ENCODE results near the gene SLC39A11.

Gene SLC39A11

GRCh38 chr17:72863526-72864211 is 228.8 kb downstream of the SLC39A11 start:
- Histone ChIP-seq H3K27ac (no peak overlapping the region), H3K79me2 (ENCODE audit: insufficient read depth, low read depth) (no peaks in the 10 kb centered on the region), H3K36me3 (ENCODE audit: insufficient read depth) (no peaks in the 10 kb centered on the region), H3K4me3 (IDR thresholded peaks at IDR 0.05; ENCODE audit: insufficient read depth, low read depth, low read length) (no peak overlapping the region), H3K27me3 (ENCODE audit: insufficient read depth, low read depth) (no peaks in the 10 kb centered on the region), H3K9ac (no peak overlapping the region), H3K4me2 (no peak overlapping the region), H4K20me1 (ENCODE audit: insufficient read depth) (no peaks in the 10 kb centered on the region), H2AFZ (ENCODE audit: low read depth) (no peak overlapping the region), H3K4me1 (ENCODE audit: low read depth, poor library complexity, severe bottlenecking) (peaks cover 6% of the 10 kb centered on the region)
- TF ChIP-seq CTCF (conservative IDR thresholded peaks at IDR 0.05; ENCODE audit: low read depth, low read length): no peak

GRCh38 chr17:72862276-72862999 is 230.1 kb downstream of the SLC39A11 start:
- H3K4me3 ChIP-seq (IDR thresholded peaks at IDR 0.05; ENCODE audit: insufficient read depth, low read depth, low read length): no peak overlapping the region
- H3K4me2 ChIP-seq: no peak overlapping the region
- no peaks in the 10 kb centered on the region for H3K79me2 ChIP-seq (ENCODE audit: insufficient read depth, low read depth)
- no peak overlapping the region for H3K9ac ChIP-seq
- H3K27ac ChIP-seq: no peak overlapping the region
- H3K4me1 ChIP-seq (ENCODE audit: low read depth, poor library complexity, severe bottlenecking): peaks cover 6% of the 10 kb centered on the region
- no peaks in the 10 kb centered on the region for H3K27me3 ChIP-seq (ENCODE audit: insufficient read depth, low read depth)
- H4K20me1 ChIP-seq (ENCODE audit: insufficient read depth): no peaks in the 10 kb centered on the region
- no peak overlapping the region for H2AFZ ChIP-seq (ENCODE audit: low read depth)
- TF ChIP-seq CTCF (conservative IDR thresholded peaks at IDR 0.05; ENCODE audit: low read depth, low read length): no peak
- no peaks in the 10 kb centered on the region for H3K36me3 ChIP-seq (ENCODE audit: insufficient read depth)

- no peak overlapping the region for H3K27ac ChIP-seq
- H3K36me3 ChIP-seq (ENCODE audit: insufficient read depth): no peaks in the 10 kb centered on the region
- no peaks in the 10 kb centered on the region for H3K79me2 ChIP-seq (ENCODE audit: insufficient read depth, low read depth)
- no peaks in the 10 kb centered on the region for H4K20me1 ChIP-seq (ENCODE audit: insufficient read depth)
- H2AFZ ChIP-seq (ENCODE audit: low read depth): no peak overlapping the region
- TF ChIP-seq CTCF (conservative IDR thresholded peaks at IDR 0.05; ENCODE audit: low read depth, low read length): no peak
- H3K4me3 ChIP-seq (IDR thresholded peaks at IDR 0.05; ENCODE audit: insufficient read depth, low read depth, low read length): no peak overlapping the region
- H3K4me2 ChIP-seq: no peak overlapping the region
- no peaks in the 10 kb centered on the region for H3K27me3 ChIP-seq (ENCODE audit: insufficient read depth, low read depth)
- no peak overlapping the region for H3K9ac ChIP-seq
- peaks cover 5% of the 10 kb centered on the region for H3K4me1 ChIP-seq (ENCODE audit: low read depth, poor library complexity, severe bottlenecking)
Measured at GRCh38 chr17:72861811-72862210, 230.7 kb downstream of the SLC39A11 start.

GRCh38 chr17:72860778-72861177 is 231.7 kb downstream of the SLC39A11 start:
- no peak overlapping the region for H3K4me3 ChIP-seq (IDR thresholded peaks at IDR 0.05; ENCODE audit: insufficient read depth, low read depth, low read length)
- H3K79me2 ChIP-seq (ENCODE audit: insufficient read depth, low read depth): no peaks in the 10 kb centered on the region
- H3K9ac ChIP-seq: no peak overlapping the region
- no peak overlapping the region for H3K4me2 ChIP-seq
- no peak overlapping the region for H3K27ac ChIP-seq
- H2AFZ ChIP-seq (ENCODE audit: low read depth): no peak overlapping the region
- no peaks in the 10 kb centered on the region for H3K4me1 ChIP-seq (ENCODE audit: low read depth, poor library complexity, severe bottlenecking)
- no peaks in the 10 kb centered on the region for H3K36me3 ChIP-seq (ENCODE audit: insufficient read depth)
- H4K20me1 ChIP-seq (ENCODE audit: insufficient read depth): no peaks in the 10 kb centered on the region
- TF ChIP-seq CTCF (conservative IDR thresholded peaks at IDR 0.05; ENCODE audit: low read depth, low read length): no peak
- no peaks in the 10 kb centered on the region for H3K27me3 ChIP-seq (ENCODE audit: insufficient read depth, low read depth)
